ENCODE results near the gene ATG7. TPM values are rescaled to one million over a fixed set of nuclear protein-coding genes. Genes with fewer than 3 reads are reported as not detected.
A peak's percentile ranks its signal among the peaks of the same experiment; 100 is the strongest.

Gene ATG7
- total RNA-seq, 4 donors from 2014 or later, result 20.6 to 50.4 (median 39.9) TPM

DNA sequence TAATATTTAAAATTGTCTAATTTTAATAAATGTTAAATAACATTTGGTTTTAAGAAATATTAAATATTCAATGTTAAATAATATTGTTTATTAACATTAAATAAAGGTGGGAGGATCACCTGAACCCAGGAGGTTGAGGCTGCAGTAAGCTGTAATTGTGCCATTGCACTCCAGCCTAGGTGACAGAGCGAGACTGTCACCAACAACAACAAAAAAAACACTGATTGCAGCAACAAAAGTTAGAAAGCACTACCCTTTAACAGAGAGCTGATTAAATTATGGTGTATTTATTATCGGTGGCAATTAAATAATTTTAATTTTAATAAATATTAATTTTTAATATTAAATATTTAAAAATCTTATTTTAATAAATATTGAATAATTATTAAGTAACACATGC, 152.1 kb downstream of the ATG7 start:
- 98% methylated on average over 2 of the region's 2 CpGs for WGBS
- no peak overlapping the region for H3K27ac ChIP-seq (replicated peaks in 1 of 4)
- intact Hi-C loops (cut with DNase I), result no loop called here
- no peak overlapping the region for H3K4me3 ChIP-seq
- peaks cover 0 to 13% (median 6%) of the 10 kb centered on the region in 4 donors for H3K36me3 ChIP-seq
- H3K27me3 ChIP-seq, result no peaks in the 10 kb centered on the region
- H3K4me1 ChIP-seq, result no peaks in the 10 kb centered on the region
- no peak for DNase-seq (ENCODE audit: extremely low spot score)
- TF ChIP-seq POLR2A (IDR thresholded peaks at IDR 0.05; ENCODE audit: low read depth) (no peak), EP300 (IDR thresholded peaks at IDR 0.05) (no peak), POLR2AphosphoS5 (IDR thresholded peaks at IDR 0.05) (no peak)
- TF ChIP-seq, protein P1, sequence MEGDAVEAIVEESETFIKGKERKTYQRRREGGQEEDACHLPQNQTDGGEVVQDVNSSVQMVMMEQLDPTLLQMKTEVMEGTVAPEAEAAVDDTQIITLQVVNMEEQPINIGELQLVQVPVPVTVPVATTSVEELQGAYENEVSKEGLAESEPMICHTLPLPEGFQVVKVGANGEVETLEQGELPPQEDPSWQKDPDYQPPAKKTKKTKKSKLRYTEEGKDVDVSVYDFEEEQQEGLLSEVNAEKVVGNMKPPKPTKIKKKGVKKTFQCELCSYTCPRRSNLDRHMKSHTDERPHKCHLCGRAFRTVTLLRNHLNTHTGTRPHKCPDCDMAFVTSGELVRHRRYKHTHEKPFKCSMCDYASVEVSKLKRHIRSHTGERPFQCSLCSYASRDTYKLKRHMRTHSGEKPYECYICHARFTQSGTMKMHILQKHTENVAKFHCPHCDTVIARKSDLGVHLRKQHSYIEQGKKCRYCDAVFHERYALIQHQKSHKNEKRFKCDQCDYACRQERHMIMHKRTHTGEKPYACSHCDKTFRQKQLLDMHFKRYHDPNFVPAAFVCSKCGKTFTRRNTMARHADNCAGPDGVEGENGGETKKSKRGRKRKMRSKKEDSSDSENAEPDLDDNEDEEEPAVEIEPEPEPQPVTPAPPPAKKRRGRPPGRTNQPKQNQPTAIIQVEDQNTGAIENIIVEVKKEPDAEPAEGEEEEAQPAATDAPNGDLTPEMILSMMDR (IDR thresholded peaks at IDR 0.05), result no peak
- no peaks in the 10 kb centered on the region for H3K9me3 ChIP-seq

DNA sequence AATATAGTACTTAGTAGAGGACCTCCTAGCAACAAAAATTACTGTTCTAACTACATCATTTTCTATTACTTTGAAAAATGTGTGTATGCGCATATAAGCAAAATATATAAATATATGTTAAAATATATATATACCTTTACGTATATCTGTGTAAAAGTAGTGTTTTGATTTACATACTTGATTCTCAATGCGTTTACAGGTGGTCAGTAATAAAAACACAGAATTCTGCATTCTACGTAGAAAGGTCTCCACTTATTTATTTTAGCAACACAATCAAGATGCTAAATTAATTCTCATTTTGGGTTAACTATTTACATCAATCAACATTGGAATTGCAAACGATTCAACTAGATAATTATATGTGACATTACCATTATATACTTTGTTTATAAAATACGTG, 158.0 kb downstream of the ATG7 start:
- H3K36me3 ChIP-seq, result peaks cover 0 to 13% (median 6%) of the 10 kb centered on the region in 4 donors
- TF ChIP-seq EP300 (IDR thresholded peaks at IDR 0.05), result no peak
- TF ChIP-seq, protein P1 (IDR thresholded peaks at IDR 0.05), result no peak
- no peak for TF ChIP-seq POLR2A (IDR thresholded peaks at IDR 0.05; ENCODE audit: low read depth)
- TF ChIP-seq POLR2AphosphoS5 (IDR thresholded peaks at IDR 0.05), result no peak
- no peak overlapping the region for H3K4me3 ChIP-seq
- 72% methylated on average over 6 of the region's 6 CpGs for WGBS
- intact Hi-C loops (cut with DNase I), result no loop called here
- H3K27me3 ChIP-seq, result no peaks in the 10 kb centered on the region
- no peak for DNase-seq (ENCODE audit: extremely low spot score)
- no peak overlapping the region for H3K27ac ChIP-seq (replicated peaks in 1 of 4)
- peaks cover 16 to 23% (median 20%) of the 10 kb centered on the region in 4 donors for H3K4me1 ChIP-seq
- H3K9me3 ChIP-seq, result no peaks in the 10 kb centered on the region

DNA sequence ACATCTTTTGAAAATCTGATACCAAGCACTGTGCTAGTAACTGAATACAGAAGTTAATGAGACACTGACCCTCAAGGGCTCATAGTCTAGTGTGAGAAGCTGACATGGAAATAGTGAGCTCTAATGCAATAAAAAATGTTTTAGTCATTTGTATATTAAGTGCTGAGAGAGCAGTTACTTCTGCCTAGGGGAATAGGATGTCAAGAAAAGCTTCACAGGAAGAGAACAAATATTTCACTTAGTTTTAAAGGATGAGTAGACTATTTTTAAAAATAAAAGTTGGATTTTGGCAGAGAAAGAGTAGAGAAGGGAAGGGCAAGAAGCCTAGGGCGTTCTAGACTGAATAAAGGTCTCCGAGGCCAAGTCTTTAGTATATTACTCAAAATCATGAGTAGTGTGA, 158.4 kb downstream of the ATG7 start:
- H3K27me3 ChIP-seq, result no peaks in the 10 kb centered on the region
- no peak for DNase-seq (ENCODE audit: extremely low spot score)
- intact Hi-C loops (cut with DNase I), result no loop called here
- WGBS, result 58% methylated on average over 2 of the region's 2 CpGs
- peaks cover 16 to 23% (median 20%) of the 10 kb centered on the region in 4 donors for H3K4me1 ChIP-seq
- no peak overlapping the region for H3K27ac ChIP-seq (replicated peaks in 1 of 4)
- TF ChIP-seq, protein P1 (IDR thresholded peaks at IDR 0.05), result no peak
- TF ChIP-seq POLR2AphosphoS5 (IDR thresholded peaks at IDR 0.05) (no peak), POLR2A (IDR thresholded peaks at IDR 0.05; ENCODE audit: low read depth) (no peak), EP300 (IDR thresholded peaks at IDR 0.05) (no peak)
- H3K4me3 ChIP-seq, result no peak overlapping the region
- peaks cover 0 to 13% (median 6%) of the 10 kb centered on the region in 4 donors for H3K36me3 ChIP-seq
- no peaks in the 10 kb centered on the region for H3K9me3 ChIP-seq

DNA sequence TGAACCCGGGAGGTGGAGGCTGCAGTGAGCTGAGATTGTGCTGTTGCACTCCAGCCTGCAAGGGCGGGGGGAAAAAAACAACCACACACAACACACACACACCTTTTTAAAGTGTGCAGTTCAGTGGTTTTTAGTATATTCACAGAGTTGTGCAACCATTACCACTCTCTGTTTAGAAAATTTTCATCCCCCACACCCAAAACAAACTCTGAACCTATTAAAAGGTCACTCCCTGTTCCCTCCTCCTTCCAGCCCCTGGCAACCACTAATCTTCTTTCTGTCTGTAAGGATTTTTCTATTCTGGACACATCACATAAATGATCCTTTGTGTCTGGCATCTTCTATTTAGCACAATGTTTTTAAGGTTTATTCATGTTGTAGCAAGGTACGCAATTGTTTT, 159.1 kb downstream of the ATG7 start:
- Histone ChIP-seq H3K36me3 (peaks cover 0 to 13% (median 6%) of the 10 kb centered on the region in 4 donors), H3K4me1 (peaks cover 16 to 23% (median 20%) of the 10 kb centered on the region in 4 donors), H3K27me3 (no peaks in the 10 kb centered on the region), H3K27ac (replicated peaks in 1 of 4) (no peak overlapping the region), H3K9me3 (no peaks in the 10 kb centered on the region), H3K4me3 (no peak overlapping the region)
- TF ChIP-seq, protein P1 (IDR thresholded peaks at IDR 0.05), result no peak
- no peak for TF ChIP-seq POLR2AphosphoS5 (IDR thresholded peaks at IDR 0.05)
- TF ChIP-seq EP300 (IDR thresholded peaks at IDR 0.05), result no peak
- no peak for TF ChIP-seq POLR2A (IDR thresholded peaks at IDR 0.05; ENCODE audit: low read depth)
- intact Hi-C loops (cut with DNase I), result no loop called here
- 85% methylated on average over 3 of the region's 3 CpGs for WGBS
- DNase-seq (ENCODE audit: extremely low spot score), result no peak

DNA sequence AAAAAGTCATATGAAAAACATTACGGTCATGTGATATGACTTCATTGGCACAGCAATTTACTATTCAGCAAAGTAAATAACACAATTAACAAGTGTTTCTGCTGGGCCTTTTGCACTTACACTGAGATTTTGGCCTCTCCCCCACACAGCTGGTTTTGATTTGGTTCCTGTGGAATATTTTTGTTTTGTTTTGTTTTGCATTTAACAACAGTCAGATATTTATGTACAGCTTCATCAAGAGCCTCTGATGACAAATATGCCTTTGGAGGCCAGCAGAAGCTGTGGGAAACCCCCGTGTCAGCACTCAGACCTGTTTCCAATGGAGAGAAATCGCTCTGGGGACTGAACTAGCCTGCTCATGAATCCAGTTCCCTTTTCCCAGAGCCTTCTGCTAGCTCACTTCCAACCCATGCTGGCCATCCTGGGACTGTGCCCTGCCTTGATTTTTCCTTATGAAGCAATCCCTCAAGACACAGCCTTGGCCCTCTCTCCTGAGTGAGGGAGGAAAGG, 161.9 kb downstream of the ATG7 start:
- no peak for DNase-seq (ENCODE audit: extremely low spot score)
- H3K4me1 ChIP-seq, result peaks cover 16 to 24% (median 23%) of the 10 kb centered on the region in 4 donors
- no peaks in the 10 kb centered on the region for H3K36me3 ChIP-seq
- H3K27ac ChIP-seq (replicated peaks in 1 of 4), result peak overlapping the region; percentile 33 to 51 (median 38)
- H3K27me3 ChIP-seq, result no peaks in the 10 kb centered on the region
- TF ChIP-seq POLR2AphosphoS5 (IDR thresholded peaks at IDR 0.05) (peak in 1 of 2 donors; percentile 23), POLR2A (IDR thresholded peaks at IDR 0.05; ENCODE audit: low read depth) (no peak), EP300 (IDR thresholded peaks at IDR 0.05) (no peak)
- TF ChIP-seq, protein P1 (IDR thresholded peaks at IDR 0.05), result no peak
- no peak overlapping the region for H3K4me3 ChIP-seq
- WGBS, result 50% methylated on average over 3 of the region's 3 CpGs
- no peaks in the 10 kb centered on the region for H3K9me3 ChIP-seq
- intact Hi-C loops (cut with DNase I), result no loop called here
